Keratinocyte (primary cell): Measurements from ENCODE around the gene ARPC5. TPM values are rescaled to one million over a fixed set of nuclear protein-coding genes. Genes with fewer than 3 reads are reported as not detected.
A peak's percentile ranks its signal among the peaks of the same experiment; 100 is the strongest.

Source experiments
- DNase-seq: peaks from one replicate; pipeline ENCODE4 v3.0.0-alpha.2; 2011; ENCODE audit warnings: low read depth, missing footprints, low spot score
- FAIRE-seq: peaks from 2 replicates; lab custom pipeline; 2011; peaks lifted over from hg19 to GRCh38; lab: Jason Lieb, UNC
- H2AFZ ChIP-seq: 2 replicates; pipeline ENCODE4 v1.6.0; 2012; ENCODE audit warnings: low read length, control low read depth, inconsistent platforms; ENCODE audit not compliant: control insufficient read depth
- H3K27ac ChIP-seq: 2 replicates; pipeline ENCODE4 v1.5.1; 2011; ENCODE audit warnings: low read length; ENCODE audit not compliant: control insufficient read depth, insufficient read depth
- H3K27me3 ChIP-seq: 3 replicates; pipeline ENCODE4 v1.6.0; 2011; ENCODE audit warnings: low read length; ENCODE audit not compliant: control insufficient read depth, insufficient read depth; ENCODE audit errors: extremely low read depth
- H3K36me3 ChIP-seq, 2 experiments: 2 replicates in 1 of 2; 3 replicates in 1 of 2; pipeline ENCODE4 v1.5.1; 2011; ENCODE audit warnings: low read length in 2 of 2, mild to moderate bottlenecking in 1 of 2; ENCODE audit not compliant: control insufficient read depth in 2 of 2, insufficient read depth in 2 of 2; ENCODE audit errors: extremely low read depth in 1 of 2
- H3K4me1 ChIP-seq: 3 replicates; pipeline ENCODE4 v1.5.1; 2011; ENCODE audit warnings: low read length; ENCODE audit not compliant: control insufficient read depth, insufficient read depth; ENCODE audit errors: extremely low read depth
- H3K4me2 ChIP-seq: 3 replicates; pipeline ENCODE4 v1.6.0; 2011; ENCODE audit warnings: low read depth, low read length; ENCODE audit not compliant: control insufficient read depth, insufficient read depth; ENCODE audit errors: extremely low read depth
- H3K4me3 ChIP-seq, 3 experiments: fragments of 200-600 bp in 1 of 3; sonication (generic) in 1 of 3; 2 replicates in 2 of 3; 3 replicates in 1 of 3; pipeline ENCODE4 v1.5.1; 2011 to 2016; ENCODE audit warnings: low read length in 3 of 3, mild to moderate bottlenecking in 3 of 3, control low read depth in 2 of 3, inconsistent platforms in 1 of 3, low read depth in 1 of 3, mixed read lengths in 1 of 3, mixed run types in 1 of 3, moderate library complexity in 1 of 3; ENCODE audit not compliant: control insufficient read depth in 2 of 3, insufficient read depth in 2 of 3; ENCODE audit errors: extremely low read depth in 1 of 3
- H3K79me2 ChIP-seq: 2 replicates; pipeline ENCODE4 v1.6.0; 2012; ENCODE audit warnings: low read length; ENCODE audit not compliant: control insufficient read depth, insufficient read depth
- H3K9ac ChIP-seq: 3 replicates; pipeline ENCODE4 v1.6.0; 2011; ENCODE audit warnings: low read length; ENCODE audit not compliant: control insufficient read depth, insufficient read depth; ENCODE audit errors: extremely low read depth
- H3K9me1 ChIP-seq: 3 replicates; pipeline ENCODE4 v1.6.0; 2011; ENCODE audit warnings: low read length; ENCODE audit not compliant: control insufficient read depth, insufficient read depth; ENCODE audit errors: extremely low read depth
- H3K9me3 ChIP-seq: 2 replicates; pipeline ENCODE4 v1.5.1; 2012; ENCODE audit warnings: low read depth, low read length; ENCODE audit not compliant: control insufficient read depth
- H4K20me1 ChIP-seq: 3 replicates; pipeline ENCODE4 v1.6.0; 2011; ENCODE audit warnings: low read length; ENCODE audit not compliant: control insufficient read depth, insufficient read depth; ENCODE audit errors: extremely low read depth
- EZH2 ChIP-seq: IDR thresholded peaks from one replicate; pipeline ENCODE4 v1.6.1; 2012; ENCODE audit warnings: inconsistent platforms, mild to moderate bottlenecking, low read length, moderate library complexity
- dilution Hi-C: fragments of 300-500 bp; cut with MboI; formaldehyde crosslinking; loops from one replicate; pipeline ENCODE4 v1.7.0; 2020; ENCODE audit warnings: low sequenced_read_pairs; ENCODE audit not compliant: extremely low pct_ligation_motif_present
- polyA plus RNA-seq, 5 experiments: library from polyadenylated mRNA; depleted of rRNA in 3 of 5; stranded (reverse) in 3 of 5; stranded (forward) in 1 of 5; unstranded in 1 of 5; fragments of >200 nt; gene quantifications; 1 replicate in 1 of 5; 2 replicates in 3 of 5; 3 replicates in 1 of 5; pipeline versions ENCODE4 v1.2.1 to v1.2.3, GENCODE V29; 2011 to 2012; ENCODE audit warnings: missing spikeins in 2 of 5, low read depth in 1 of 5, low replicate concordance in 1 of 5
- TF ChIP-seq, protein P1 (sequence below), 3 experiments: IDR thresholded peaks in 1 of 3; conservative IDR thresholded peaks in 1 of 3; optimal IDR thresholded peaks in 1 of 3; 2 replicates in 2 of 3; 3 replicates in 1 of 3; pipeline versions ENCODE3 to v1.5.1; 2011; ENCODE audit warnings: low read length in 3 of 3, mild to moderate bottlenecking in 3 of 3, moderate library complexity in 2 of 3, control low read depth in 1 of 3, inconsistent platforms in 1 of 3; ENCODE audit not compliant: insufficient read depth in 2 of 3; ENCODE audit errors: extremely low read depth in 1 of 3

ARPC5 gene
- polyA plus RNA-seq, 1 donor (not counting 4 experiments of a cell fraction or from before 2014, with no cell fraction given) = 255 TPM

DNA sequence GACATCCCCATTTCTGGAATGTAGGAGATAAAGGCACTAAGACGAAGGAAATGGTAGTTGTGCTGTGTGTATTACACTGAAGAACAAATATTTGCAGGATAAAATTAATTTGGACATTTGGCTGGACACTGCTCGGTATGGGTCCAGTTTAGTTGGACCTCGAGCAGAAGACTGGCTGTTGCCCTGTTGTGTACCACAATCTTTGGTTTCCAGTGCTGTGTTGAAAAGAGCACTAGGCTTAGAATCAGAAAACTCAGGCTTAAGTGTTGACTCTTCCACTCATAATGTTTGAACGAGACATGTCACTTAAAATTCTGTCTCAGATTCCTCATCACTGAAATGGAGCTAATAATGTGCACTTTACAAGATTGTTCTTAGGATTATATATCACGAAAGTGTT lies 1.2 kb upstream of the ARPC5 start:
- Histone ChIP-seq H3K27me3 (no peaks in the 10 kb centered on the region), H3K4me1 (peaks cover 23% of the 10 kb centered on the region), H3K27ac (no peak overlapping the region), H4K20me1 (no peaks in the 10 kb centered on the region), H3K9me3 (no peaks in the 10 kb centered on the region), H3K79me2 (peaks cover 34% of the 10 kb centered on the region), H3K9ac (no peak overlapping the region), H3K9me1 (no peaks in the 10 kb centered on the region), H3K4me2 (peak overlapping the region; percentile 96), H2AFZ (peak overlapping the region; percentile 27), H3K4me3 (peak overlapping the region in 1 of 3 experiments; percentile 84), H3K36me3 (peaks cover 0 to 6% of the 10 kb centered on the region in 2 experiments)
- no peak for TF ChIP-seq EZH2
- TF ChIP-seq, protein P1, sequence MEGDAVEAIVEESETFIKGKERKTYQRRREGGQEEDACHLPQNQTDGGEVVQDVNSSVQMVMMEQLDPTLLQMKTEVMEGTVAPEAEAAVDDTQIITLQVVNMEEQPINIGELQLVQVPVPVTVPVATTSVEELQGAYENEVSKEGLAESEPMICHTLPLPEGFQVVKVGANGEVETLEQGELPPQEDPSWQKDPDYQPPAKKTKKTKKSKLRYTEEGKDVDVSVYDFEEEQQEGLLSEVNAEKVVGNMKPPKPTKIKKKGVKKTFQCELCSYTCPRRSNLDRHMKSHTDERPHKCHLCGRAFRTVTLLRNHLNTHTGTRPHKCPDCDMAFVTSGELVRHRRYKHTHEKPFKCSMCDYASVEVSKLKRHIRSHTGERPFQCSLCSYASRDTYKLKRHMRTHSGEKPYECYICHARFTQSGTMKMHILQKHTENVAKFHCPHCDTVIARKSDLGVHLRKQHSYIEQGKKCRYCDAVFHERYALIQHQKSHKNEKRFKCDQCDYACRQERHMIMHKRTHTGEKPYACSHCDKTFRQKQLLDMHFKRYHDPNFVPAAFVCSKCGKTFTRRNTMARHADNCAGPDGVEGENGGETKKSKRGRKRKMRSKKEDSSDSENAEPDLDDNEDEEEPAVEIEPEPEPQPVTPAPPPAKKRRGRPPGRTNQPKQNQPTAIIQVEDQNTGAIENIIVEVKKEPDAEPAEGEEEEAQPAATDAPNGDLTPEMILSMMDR (optimal IDR thresholded peaks at IDR 0.05 in 1 of 3, IDR thresholded peaks at IDR 0.05 in 1 of 3, conservative IDR thresholded peaks at IDR 0.05 in 1 of 3; ENCODE audit: extremely low read depth in 1 of 3, insufficient read depth in 2 of 3, low read length in 3 of 3) = no peak
- FAIRE-seq (no peak), DNase-seq (no peak)
- dilution Hi-C loops = no loop called here

DNA sequence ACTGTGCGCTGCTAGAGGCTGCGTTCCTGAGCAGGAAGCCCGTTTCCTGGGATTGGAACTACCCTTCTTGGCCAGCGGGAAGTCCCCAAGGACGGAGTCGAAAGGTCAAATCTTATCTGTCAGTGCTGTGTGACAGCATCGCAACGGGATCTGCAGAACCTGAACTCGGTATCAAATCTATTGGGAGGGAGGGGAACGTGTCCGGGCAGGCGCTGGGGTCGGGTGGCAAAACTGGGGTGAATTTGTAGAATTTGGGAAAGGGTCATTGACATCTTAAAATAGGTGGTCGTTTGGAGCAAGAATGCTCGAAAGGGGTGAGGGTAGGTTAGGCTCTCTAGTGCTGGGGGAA lies 725 bp upstream of the ARPC5 start:
- H3K4me2 ChIP-seq = peak overlapping the region; percentile 96
- dilution Hi-C loops = no loop called here
- peaks cover 36% of the 10 kb centered on the region for H3K79me2 ChIP-seq
- H3K4me1 ChIP-seq = peaks cover 26% of the 10 kb centered on the region
- H3K9ac ChIP-seq = peak overlapping the region; percentile 61
- H3K27me3 ChIP-seq = no peaks in the 10 kb centered on the region
- no peaks in the 10 kb centered on the region for H4K20me1 ChIP-seq
- H3K9me3 ChIP-seq = no peaks in the 10 kb centered on the region
- peak overlapping the region; percentile 98 for H2AFZ ChIP-seq
- peak overlapping the region; percentile 73 to 90 (median 84) for H3K4me3 ChIP-seq
- no peaks in the 10 kb centered on the region for H3K9me1 ChIP-seq
- TF ChIP-seq, protein P1 (optimal IDR thresholded peaks at IDR 0.05 in 1 of 3, IDR thresholded peaks at IDR 0.05 in 1 of 3, conservative IDR thresholded peaks at IDR 0.05 in 1 of 3; ENCODE audit: extremely low read depth in 1 of 3, insufficient read depth in 2 of 3, low read length in 3 of 3) = no peak
- no peak for TF ChIP-seq EZH2
- FAIRE-seq (no peak), DNase-seq (no peak)
- H3K27ac ChIP-seq = peak overlapping the region; percentile 18
- peaks cover under 1 to 8% of the 10 kb centered on the region in 2 experiments for H3K36me3 ChIP-seq
